H1 (cell line): ENCODE data around the gene VWF.

Source experiments
- CTCF ChIP-seq, 3 experiments: IDR thresholded peaks; 1 replicate in 2 of 3; 2 replicates in 1 of 3; pipeline versions ENCODE4 v1.5.1 to v1.6.1; 2011; ENCODE audit warnings: low read length in 3 of 3, mild to moderate bottlenecking in 3 of 3, inconsistent platforms in 2 of 3, low read depth in 1 of 3, moderate library complexity in 1 of 3; ENCODE audit not compliant: insufficient read depth in 1 of 3; ENCODE audit errors: control extremely low read depth in 1 of 3
- EP300 ChIP-seq, 2 experiments: IDR thresholded peaks; 1 replicate in 1 of 2; 2 replicates in 1 of 2; pipeline ENCODE4 v1.6.1; 2011 to 2012; ENCODE audit warnings: low read depth in 2 of 2, low read length in 2 of 2, mild to moderate bottlenecking in 2 of 2, borderline replicate concordance in 1 of 2, inconsistent platforms in 1 of 2, moderate library complexity in 1 of 2
- EZH2 ChIP-seq: fragments of 200-600 bp; sonication (generic); IDR thresholded peaks from 2 replicates; pipeline ENCODE4 v1.7.1; 2012; ENCODE audit warnings: low read depth, mild to moderate bottlenecking, moderate library complexity, low read length, inconsistent platforms; ENCODE audit not compliant: severe bottlenecking
- KDM1A ChIP-seq: fragments of 200-600, 300-600 bp; sonication (generic); IDR thresholded peaks from 2 replicates; pipeline ENCODE4 v1.7.1; 2016; ENCODE audit warnings: mild to moderate bottlenecking, low read length, borderline replicate concordance
- NRF1 ChIP-seq: IDR thresholded peaks from 2 replicates; pipeline ENCODE4 v1.6.1; 2011; ENCODE audit warnings: mild to moderate bottlenecking, low read depth, low read length, improper control_type of control experiment
- POLR2AphosphoS5 ChIP-seq: IDR thresholded peaks from 2 replicates; pipeline ENCODE4 v1.6.1; 2011; ENCODE audit warnings: low read depth, low read length
- SAP30 ChIP-seq: fragments of 300-600 bp; sonication (generic); IDR thresholded peaks from 2 replicates; pipeline ENCODE4 v1.7.1; 2012; ENCODE audit warnings: low read length, moderate library complexity, mild to moderate bottlenecking, inconsistent platforms; ENCODE audit not compliant: insufficient read depth, insufficient replicate concordance
- TAF1 ChIP-seq: IDR thresholded peaks from 2 replicates; pipeline ENCODE4 v1.6.1; 2011; ENCODE audit warnings: mild to moderate bottlenecking, low read depth, low read length
- USF2 ChIP-seq: IDR thresholded peaks from 2 replicates; pipeline ENCODE4 v1.6.1; 2011; ENCODE audit warnings: low read length, improper control_type of control experiment
- TF ChIP-seq, protein P1 (sequence below): IDR thresholded peaks from 2 replicates; pipeline ENCODE4 v1.6.1; 2012; ENCODE audit warnings: inconsistent platforms

DNA sequence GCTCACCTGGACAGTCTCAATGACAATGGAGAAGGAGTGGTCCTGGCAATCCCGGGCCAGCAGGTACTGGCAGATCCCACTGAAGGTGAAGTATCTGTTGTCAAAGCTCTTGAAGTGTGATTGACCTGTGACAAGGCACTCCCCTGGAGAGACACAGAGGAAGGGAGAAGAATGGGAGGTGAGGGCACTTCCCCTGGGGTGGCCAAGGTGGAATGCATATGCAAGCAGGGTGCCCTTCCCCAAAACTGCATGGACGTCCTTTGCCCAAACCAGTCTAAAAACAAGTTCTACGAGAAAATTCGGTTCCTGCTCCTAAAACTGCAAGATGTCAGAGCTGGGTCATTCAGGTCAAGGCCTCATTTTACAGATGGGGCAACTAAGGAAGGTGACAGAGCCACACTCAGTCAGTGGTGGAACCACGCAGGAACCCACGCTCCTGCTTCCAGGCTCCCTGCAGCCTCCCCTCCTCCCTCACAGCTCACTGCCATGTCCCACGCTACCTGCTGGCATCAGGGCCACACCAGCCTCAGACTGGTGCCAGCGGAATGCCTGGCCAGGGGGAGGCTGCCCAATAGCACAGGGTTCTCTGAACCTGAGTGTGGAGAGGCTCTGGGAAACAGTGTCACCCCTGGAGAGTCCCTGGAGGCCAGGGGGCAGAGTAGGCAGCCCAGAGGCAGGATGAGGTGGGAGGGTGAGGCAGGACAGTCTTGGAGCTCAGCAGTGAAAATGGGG is 59.2 kb downstream of the VWF start:
- no peak for TF ChIP-seq POLR2AphosphoS5
- no peak for TF ChIP-seq SAP30
- TF ChIP-seq TAF1: no peak
- no peak for TF ChIP-seq NRF1
- TF ChIP-seq, protein P1, sequence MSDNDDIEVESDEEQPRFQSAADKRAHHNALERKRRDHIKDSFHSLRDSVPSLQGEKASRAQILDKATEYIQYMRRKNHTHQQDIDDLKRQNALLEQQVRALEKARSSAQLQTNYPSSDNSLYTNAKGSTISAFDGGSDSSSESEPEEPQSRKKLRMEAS: no peak
- TF ChIP-seq KDM1A: no peak
- no peak for TF ChIP-seq EZH2
- no peak for TF ChIP-seq USF2
- TF ChIP-seq CTCF (IDR thresholded peaks at IDR 0.05; ENCODE audit: control extremely low read depth in 1 of 3, insufficient read depth in 1 of 3, low read depth in 1 of 3, low read length in 3 of 3): no peak
- no peak for TF ChIP-seq EP300 (IDR thresholded peaks at IDR 0.05; ENCODE audit: borderline replicate concordance in 1 of 2, low read depth in 2 of 2, low read length in 2 of 2)
